ENCODE data around the gene IL1R1. TPM values are rescaled to one million over a fixed set of nuclear protein-coding genes. Genes with fewer than 3 reads are reported as not detected.
"Not testable (repeated sequence)": the region's sequence is repeated elsewhere in the genome, so short reads cannot be mapped to it uniquely, and the experiment has no call there.

The IL1R1 gene
- total RNA-seq, 1 donor from 2014 or later: 1.7 TPM

GRCh38 chr2:102122909-102123308, 19.6 kb upstream of the IL1R1 start:
- H3K9me3 ChIP-seq (ENCODE audit: low read depth): no peaks in the 10 kb centered on the region
- DNase-seq (ENCODE audit: low spot score): no peak
- H3K4me3 ChIP-seq: no peak overlapping the region
- no peaks in the 10 kb centered on the region for H3K27me3 ChIP-seq
- no peak overlapping the region for H3K27ac ChIP-seq
- no peak overlapping the region for H3K4me3 Mint-ChIP-seq
- peaks cover 5% of the 10 kb centered on the region for H3K27me3 Mint-ChIP-seq (ENCODE audit: insufficient read depth, low read depth)
- peaks cover 2% of the 10 kb centered on the region for H3K9me3 Mint-ChIP-seq
- H3K27ac Mint-ChIP-seq: no peak overlapping the region
- no peaks in the 10 kb centered on the region for H3F3A ChIP-seq (ENCODE audit: low read depth)
- no peaks in the 10 kb centered on the region for H3K36me3 Mint-ChIP-seq
- H3K4me1 ChIP-seq: no peaks in the 10 kb centered on the region
- TF ChIP-seq EZH2 (IDR thresholded peaks at IDR 0.05): no peak
- TF ChIP-seq CTCF (IDR thresholded peaks at IDR 0.05): no peak
- no peak for TF ChIP-seq EZH2phosphoT487 (IDR thresholded peaks at IDR 0.05)
- H4K20me1 ChIP-seq (ENCODE audit: low read depth): no peaks in the 10 kb centered on the region
- H3K4me1 Mint-ChIP-seq: no peaks in the 10 kb centered on the region
- H2AFZ ChIP-seq (replicated peaks): no peak overlapping the region
- H3K4me2 ChIP-seq: no peak overlapping the region
- H3K79me2 ChIP-seq (ENCODE audit: low read depth): no peaks in the 10 kb centered on the region
- H3K9ac ChIP-seq: no peak overlapping the region
- no peaks in the 10 kb centered on the region for H3K36me3 ChIP-seq

GRCh38 chr2:102124421-102124820, 18.1 kb upstream of the IL1R1 start:
- not testable (repeated sequence) for H2AFZ ChIP-seq (replicated peaks); H3K79me2 ChIP-seq (ENCODE audit: low read depth); H3F3A ChIP-seq (ENCODE audit: low read depth); H3K27ac ChIP-seq; H3K4me3 ChIP-seq; H3K4me2 ChIP-seq; H3K27ac Mint-ChIP-seq; H3K36me3 ChIP-seq; H3K36me3 Mint-ChIP-seq; H3K27me3 Mint-ChIP-seq (ENCODE audit: insufficient read depth, low read depth); H3K9me3 Mint-ChIP-seq; H3K4me1 ChIP-seq; H3K9me3 ChIP-seq (ENCODE audit: low read depth); H3K9ac ChIP-seq; H4K20me1 ChIP-seq (ENCODE audit: low read depth); DNase-seq (ENCODE audit: low spot score); H3K4me1 Mint-ChIP-seq; H3K4me3 Mint-ChIP-seq; H3K27me3 ChIP-seq

- Histone ChIP-seq H3K27ac (no peak overlapping the region), H3K36me3 (no peaks in the 10 kb centered on the region), H3K27me3 (no peaks in the 10 kb centered on the region), H4K20me1 (ENCODE audit: low read depth) (no peaks in the 10 kb centered on the region), H3K9me3 (ENCODE audit: low read depth) (no peaks in the 10 kb centered on the region), H3K4me3 (no peak overlapping the region), H2AFZ (replicated peaks) (no peak overlapping the region), H3K4me1 (no peaks in the 10 kb centered on the region), H3K4me2 (no peak overlapping the region), H3K79me2 (ENCODE audit: low read depth) (no peaks in the 10 kb centered on the region), H3F3A (ENCODE audit: low read depth) (no peaks in the 10 kb centered on the region), H3K9ac (no peak overlapping the region)
- DNase-seq (ENCODE audit: low spot score): no peak
- no peak overlapping the region for H3K27ac Mint-ChIP-seq
- no peak for TF ChIP-seq EZH2 (IDR thresholded peaks at IDR 0.05)
- no peak for TF ChIP-seq CTCF (IDR thresholded peaks at IDR 0.05)
- TF ChIP-seq EZH2phosphoT487 (IDR thresholded peaks at IDR 0.05): no peak
- peaks cover 4% of the 10 kb centered on the region for H3K27me3 Mint-ChIP-seq (ENCODE audit: insufficient read depth, low read depth)
- no peaks in the 10 kb centered on the region for H3K4me1 Mint-ChIP-seq
- peaks cover 3% of the 10 kb centered on the region for H3K9me3 Mint-ChIP-seq
- no peak overlapping the region for H3K4me3 Mint-ChIP-seq
- H3K36me3 Mint-ChIP-seq: no peaks in the 10 kb centered on the region
Measured at GRCh38 chr2:102126169-102126568, 16.4 kb upstream of the IL1R1 start.

- Mint-ChIP-seq H3K36me3 (no peaks in the 10 kb centered on the region), H3K27ac (no peak overlapping the region), H3K9me3 (peaks cover 6% of the 10 kb centered on the region), H3K4me1 (no peaks in the 10 kb centered on the region), H3K4me3 (no peak overlapping the region), H3K27me3 (ENCODE audit: insufficient read depth, low read depth) (peaks cover 3% of the 10 kb centered on the region)
- no peaks in the 10 kb centered on the region for H3K9me3 ChIP-seq (ENCODE audit: low read depth)
- H3K9ac ChIP-seq: no peak overlapping the region
- H4K20me1 ChIP-seq (ENCODE audit: low read depth): no peaks in the 10 kb centered on the region
- TF ChIP-seq EZH2 (IDR thresholded peaks at IDR 0.05): no peak
- no peak for TF ChIP-seq EZH2phosphoT487 (IDR thresholded peaks at IDR 0.05)
- no peak for TF ChIP-seq CTCF (IDR thresholded peaks at IDR 0.05)
- no peak overlapping the region for H3K4me2 ChIP-seq
- H3K4me3 ChIP-seq: no peak overlapping the region
- DNase-seq (ENCODE audit: low spot score): no peak
- no peaks in the 10 kb centered on the region for H3K4me1 ChIP-seq
- no peak overlapping the region for H2AFZ ChIP-seq (replicated peaks)
- H3K79me2 ChIP-seq (ENCODE audit: low read depth): no peaks in the 10 kb centered on the region
- no peaks in the 10 kb centered on the region for H3K27me3 ChIP-seq
- H3K36me3 ChIP-seq: no peaks in the 10 kb centered on the region
- H3K27ac ChIP-seq: no peak overlapping the region
- H3F3A ChIP-seq (ENCODE audit: low read depth): no peaks in the 10 kb centered on the region
Measured at GRCh38 chr2:102126660-102127059, 15.9 kb upstream of the IL1R1 start.
